ENCODE data around the gene LYRM9. TPM values are rescaled to one million over a fixed set of nuclear protein-coding genes. Genes with fewer than 3 reads are reported as not detected.

LYRM9 gene
- total and polyA plus RNA-seq, 10 of the 15 experiments (the other 5 are each of a cell fraction or from before 2014, with no cell fraction given), result 1.8 to 8.3 (median 4.6) TPM

GRCh38 chr17:27939474-27940465 lies 46.6 kb upstream of the LYRM9 start:
- Histone ChIP-seq H4K20me1 (ENCODE audit: control insufficient read depth, insufficient read depth) (no peaks in the 10 kb centered on the region), H3K79me2 (ENCODE audit: control insufficient read depth, insufficient read depth, low read length) (no peaks in the 10 kb centered on the region), H3K9ac (ENCODE audit: control insufficient read depth, insufficient read depth, low read length) (no peak overlapping the region), H2AFZ (ENCODE audit: control insufficient read depth, low read depth, low read length) (no peak overlapping the region), H3K9me3 (replicated peaks; ENCODE audit: control insufficient read depth, insufficient read depth, low read length) (no peaks in the 10 kb centered on the region), H3K27me3 (replicated peaks in 1 of 2; ENCODE audit: control insufficient read depth in 2 of 2, insufficient read depth in 2 of 2, low read length in 1 of 2) (no peaks in the 10 kb centered on the region), H3K27ac (ENCODE audit: control insufficient read depth, insufficient read depth) (no peak overlapping the region), H3K4me1 (ENCODE audit: control insufficient read depth, insufficient read depth, low read length) (peaks cover 13% of the 10 kb centered on the region), H3K4me3 (no peak overlapping the region), H3K36me3 (ENCODE audit: control insufficient read depth in 2 of 2, insufficient read depth in 2 of 2, low read length in 1 of 2) (no peaks in the 10 kb centered on the region), H3K4me2 (ENCODE audit: control insufficient read depth, insufficient read depth) (peak overlapping the region; percentile 23)
- ChIA-PET POLR2A (interaction anchor here (0.5 to 0.7 kb wide), 2 partner anchors 18 to 204 kb away, joined by 3 to 8 read pairs; no protein-coding TSS in a partner anchor), CTCF (interaction anchor here (0.7 to 2.5 kb wide), 8 partner anchors 9 to 477 kb away, joined by 3 to 17 read pairs (median 4); partner anchors contain the start of genes LYRM9 and NLK), SMC1A (ENCODE audit: uncharacterized antibody, unreplicated experiment) (interaction anchor here (0.7 to 2.6 kb wide), 9 partner anchors 36 to 147 kb away, joined by 3 to 21 read pairs (median 4); partner anchors contain the start of gene LYRM9), RAD21 (ENCODE audit: unreplicated experiment) (interaction anchor here (1.0 to 2.0 kb wide), 6 partner anchors 46 to 161 kb away, joined by 3 to 9 read pairs (median 4); no protein-coding TSS in a partner anchor)
- DNase-seq (ENCODE audit: low read depth, low spot score) (no peak), ATAC-seq (peak; percentile 93), FAIRE-seq (peak; percentile 49)
- no TSS peak for BruUV-seq (replicated peaks)
- in situ Hi-C loops (cut with MboI), result no loop called here
- intact Hi-C loops (cut with micrococcal nuclease; ENCODE audit: unreplicated experiment), result loop anchor here (5.0 kb wide), 1 partner anchor 132 kb away; no protein-coding TSS in a partner anchor
- 34% methylated on average over 7 of the region's 7 CpGs for WGBS (ENCODE audit: insufficient coverage, insufficient replicate concordance, low lambda C conversion rate, missing lambda C conversion rate)
- TF ChIP-seq IRF3 (IDR thresholded peaks at IDR 0.05) (no peak), HDGF (IDR thresholded peaks at IDR 0.05) (peak; percentile 54; the same call in 1 of the 2 replicates), NFYA (IDR thresholded peaks at IDR 0.05; ENCODE audit: borderline replicate concordance, low read depth, low read length) (no peak), RUNX3 (IDR thresholded peaks at IDR 0.05; ENCODE audit: low read length) (peak; percentile 22; the same call in 1 of the 2 replicates), RAD51 (IDR thresholded peaks at IDR 0.05) (peak; percentile 19; the same call in 1 of the 2 replicates), PAX5 (IDR thresholded peaks at IDR 0.05; ENCODE audit: borderline replicate concordance, low read depth, low read length) (no peak), TAF1 (IDR thresholded peaks at IDR 0.05; ENCODE audit: borderline replicate concordance, low read depth, low read length) (no peak), YBX1 (IDR thresholded peaks at IDR 0.05) (no peak), ZBED1 (IDR thresholded peaks at IDR 0.05; ENCODE audit: borderline replicate concordance) (no peak), ESRRA (IDR thresholded peaks at IDR 0.05; ENCODE audit: low read length) (no peak), POLR2A (IDR thresholded peaks at IDR 0.05; ENCODE audit: low read depth, low read length) (no peak), JUNB (IDR thresholded peaks at IDR 0.05) (no peak), CHD2 (IDR thresholded peaks at IDR 0.05; ENCODE audit: borderline replicate concordance, low read depth, low read length) (0 out of 2 replicates have a peak, but pooled peaks have one; percentile 12), SREBF2 (IDR thresholded peaks at IDR 0.05; ENCODE audit: low read length) (no peak), BCL11A (IDR thresholded peaks at IDR 0.05; ENCODE audit: low read depth, low read length) (no peak), TARDBP (IDR thresholded peaks at IDR 0.05; ENCODE audit: borderline replicate concordance) (no peak)
- TF ChIP-seq, protein P1, sequence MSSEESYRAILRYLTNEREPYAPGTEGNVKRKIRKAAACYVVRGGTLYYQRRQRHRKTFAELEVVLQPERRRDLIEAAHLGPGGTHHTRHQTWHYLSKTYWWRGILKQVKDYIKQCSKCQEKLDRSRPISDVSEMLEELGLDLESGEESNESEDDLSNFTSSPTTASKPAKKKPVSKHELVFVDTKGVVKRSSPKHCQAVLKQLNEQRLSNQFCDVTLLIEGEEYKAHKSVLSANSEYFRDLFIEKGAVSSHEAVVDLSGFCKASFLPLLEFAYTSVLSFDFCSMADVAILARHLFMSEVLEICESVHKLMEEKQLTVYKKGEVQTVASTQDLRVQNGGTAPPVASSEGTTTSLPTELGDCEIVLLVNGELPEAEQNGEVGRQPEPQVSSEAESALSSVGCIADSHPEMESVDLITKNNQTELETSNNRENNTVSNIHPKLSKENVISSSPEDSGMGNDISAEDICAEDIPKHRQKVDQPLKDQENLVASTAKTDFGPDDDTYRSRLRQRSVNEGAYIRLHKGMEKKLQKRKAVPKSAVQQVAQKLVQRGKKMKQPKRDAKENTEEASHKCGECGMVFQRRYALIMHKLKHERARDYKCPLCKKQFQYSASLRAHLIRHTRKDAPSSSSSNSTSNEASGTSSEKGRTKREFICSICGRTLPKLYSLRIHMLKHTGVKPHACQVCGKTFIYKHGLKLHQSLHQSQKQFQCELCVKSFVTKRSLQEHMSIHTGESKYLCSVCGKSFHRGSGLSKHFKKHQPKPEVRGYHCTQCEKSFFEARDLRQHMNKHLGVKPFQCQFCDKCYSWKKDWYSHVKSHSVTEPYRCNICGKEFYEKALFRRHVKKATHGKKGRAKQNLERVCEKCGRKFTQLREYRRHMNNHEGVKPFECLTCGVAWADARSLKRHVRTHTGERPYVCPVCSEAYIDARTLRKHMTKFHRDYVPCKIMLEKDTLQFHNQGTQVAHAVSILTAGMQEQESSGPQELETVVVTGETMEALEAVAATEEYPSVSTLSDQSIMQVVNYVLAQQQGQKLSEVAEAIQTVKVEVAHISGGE (CRISPR knock-in tag; IDR thresholded peaks at IDR 0.05), result no peak

All from GM12878 (cell line).